ENCODE results near the gene KEAP1. TPM values are rescaled to one million over a fixed set of nuclear protein-coding genes. Genes with fewer than 3 reads are reported as not detected.
A peak's percentile ranks its signal among the peaks of the same experiment; 100 is the strongest.

The KEAP1 gene
- total and polyA plus RNA-seq, 9 of the 15 experiments (the other 6 are each of a cell fraction or from before 2014, with no cell fraction given), result 2.1 to 95.6 (median 64.3) TPM

GRCh38 chr19:10510301-10510802 is 7.2 kb upstream of the KEAP1 start:
- Histone ChIP-seq H3K4me3 (no peak overlapping the region), H3K4me1 (replicated peaks in 1 of 2; ENCODE audit: control insufficient read depth in 2 of 2, insufficient read depth in 2 of 2, low read length in 2 of 2) (peaks cover 0 to 34% of the 10 kb centered on the region in 2 experiments; a peak in 3 of 5 replicates), H3K79me2 (ENCODE audit: control insufficient read depth, insufficient read depth, low read length) (no peaks in the 10 kb centered on the region), H3K4me2 (ENCODE audit: insufficient read depth, low read length) (peak overlapping the region; percentile 25), H3K9me3 (replicated peaks; ENCODE audit: control insufficient read depth, insufficient read depth, low read depth, low read length) (no peaks in the 10 kb centered on the region), H3K36me3 (ENCODE audit: control insufficient read depth, insufficient read depth, low read length) (no peaks in the 10 kb centered on the region), H3K9me1 (ENCODE audit: control insufficient read depth, insufficient read depth, low read length) (no peaks in the 10 kb centered on the region), H3K9ac (ENCODE audit: insufficient read depth in 1 of 2, low read depth in 2 of 2, low read length in 2 of 2) (peak overlapping the region in 1 of 2 experiments; percentile 88; a peak in 2 of 4 replicates), H3K27ac (ENCODE audit: extremely low read depth, low read depth, low read length) (no peak overlapping the region), H2AFZ (ENCODE audit: low read depth, low read length) (peak overlapping the region; percentile 11; the same call in 1 of the 2 replicates), H3K27me3 (ENCODE audit: control insufficient read depth in 2 of 2, insufficient read depth in 2 of 2, low read length in 2 of 2) (peaks cover 0 to 6% of the 10 kb centered on the region in 2 experiments; a peak in 3 of 5 replicates), H4K20me1 (replicated peaks; ENCODE audit: control insufficient read depth, insufficient read depth, low read length) (no peaks in the 10 kb centered on the region)
- in situ Hi-C loops (cut with MboI), result no loop called here
- DNase-seq (ENCODE audit: extremely low read depth in 1 of 4, low spot score in 3 of 4), result peak; percentile 59 to 72 (median 71)
- no TSS peak for BruUV-seq (replicated peaks)
- intact Hi-C loops (cut with micrococcal nuclease), result no loop called here
- FAIRE-seq, result no peak
- ChIA-PET CTCF (ENCODE audit: low intra/inter-chr PET ratio) (interaction anchor here (0.5 kb wide), 1 partner anchor 60 kb away, joined by 4 read pairs; no protein-coding TSS in a partner anchor), POLR2A (interaction anchor here (0.7 kb wide), 1 partner anchor 124 kb away, joined by 3 read pairs; no protein-coding TSS in a partner anchor)
- 4% methylated on average over 13 of the region's 15 CpGs for WGBS (ENCODE audit: insufficient coverage, low coverage, missing lambda C conversion rate)
- ATAC-seq, result peak; percentile 56; the same call in 2 of the 3 replicates
- TF ChIP-seq SRSF3 (IDR thresholded peaks at IDR 0.05; ENCODE audit: insufficient read depth, low read length), result no peak
- TF ChIP-seq CBFA2T3 (IDR thresholded peaks at IDR 0.05), result 0 out of 2 replicates have a peak, but pooled peaks have one; percentile 6
- TF ChIP-seq REST (IDR thresholded peaks at IDR 0.05; ENCODE audit: borderline replicate concordance), result peak; percentile 34; the same call in 1 of the 2 replicates
- no peak for TF ChIP-seq REST (CRISPR knock-in tag; IDR thresholded peaks at IDR 0.05; ENCODE audit: low read depth)
- no peak for TF ChIP-seq SREBF1 (IDR thresholded peaks at IDR 0.05; ENCODE audit: borderline replicate concordance, low read depth, low read length)
- TF ChIP-seq DLX4 (CRISPR knock-in tag; IDR thresholded peaks at IDR 0.05), result no peak
- TF ChIP-seq ETV5 (CRISPR knock-in tag; IDR thresholded peaks at IDR 0.05; ENCODE audit: low read depth), result no peak
- TF ChIP-seq ZNF384 (IDR thresholded peaks at IDR 0.05; ENCODE audit: low read depth, low read length), result 0 out of 2 replicates have a peak, but pooled peaks have one; percentile 18
- no peak for TF ChIP-seq KAT7 (CRISPR knock-in tag; IDR thresholded peaks at IDR 0.05; ENCODE audit: borderline replicate concordance)
- peak in 1 of 2 experiments; percentile 41; a peak in 2 of 4 replicates for TF ChIP-seq RAD21 (CRISPR knock-in tag; conservative IDR thresholded peaks at IDR 0.05 in 1 of 2, IDR thresholded peaks at IDR 0.05 in 1 of 2)
- TF ChIP-seq ZBTB7A (IDR thresholded peaks at IDR 0.05; ENCODE audit: borderline replicate concordance, control insufficient read depth, low read depth, low read length), result peak; percentile 82; the same call in 1 of the 2 replicates

Data from K562 (cell line).